ENCODE results near the gene ERO1B.

The ERO1B gene

GRCh38 chr1:236301080-236301957 is 19.6 kb upstream of the ERO1B start:
- no peak for DNase-seq (ENCODE audit: low read depth)
- no peak overlapping the region for H3K4me3 ChIP-seq (ENCODE audit: low read depth, low read length)
- TF ChIP-seq, protein P1, sequence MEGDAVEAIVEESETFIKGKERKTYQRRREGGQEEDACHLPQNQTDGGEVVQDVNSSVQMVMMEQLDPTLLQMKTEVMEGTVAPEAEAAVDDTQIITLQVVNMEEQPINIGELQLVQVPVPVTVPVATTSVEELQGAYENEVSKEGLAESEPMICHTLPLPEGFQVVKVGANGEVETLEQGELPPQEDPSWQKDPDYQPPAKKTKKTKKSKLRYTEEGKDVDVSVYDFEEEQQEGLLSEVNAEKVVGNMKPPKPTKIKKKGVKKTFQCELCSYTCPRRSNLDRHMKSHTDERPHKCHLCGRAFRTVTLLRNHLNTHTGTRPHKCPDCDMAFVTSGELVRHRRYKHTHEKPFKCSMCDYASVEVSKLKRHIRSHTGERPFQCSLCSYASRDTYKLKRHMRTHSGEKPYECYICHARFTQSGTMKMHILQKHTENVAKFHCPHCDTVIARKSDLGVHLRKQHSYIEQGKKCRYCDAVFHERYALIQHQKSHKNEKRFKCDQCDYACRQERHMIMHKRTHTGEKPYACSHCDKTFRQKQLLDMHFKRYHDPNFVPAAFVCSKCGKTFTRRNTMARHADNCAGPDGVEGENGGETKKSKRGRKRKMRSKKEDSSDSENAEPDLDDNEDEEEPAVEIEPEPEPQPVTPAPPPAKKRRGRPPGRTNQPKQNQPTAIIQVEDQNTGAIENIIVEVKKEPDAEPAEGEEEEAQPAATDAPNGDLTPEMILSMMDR (IDR thresholded peaks at IDR 0.05; ENCODE audit: insufficient read depth, low read depth, low read length, missing control alignments), result no peak

DNA sequence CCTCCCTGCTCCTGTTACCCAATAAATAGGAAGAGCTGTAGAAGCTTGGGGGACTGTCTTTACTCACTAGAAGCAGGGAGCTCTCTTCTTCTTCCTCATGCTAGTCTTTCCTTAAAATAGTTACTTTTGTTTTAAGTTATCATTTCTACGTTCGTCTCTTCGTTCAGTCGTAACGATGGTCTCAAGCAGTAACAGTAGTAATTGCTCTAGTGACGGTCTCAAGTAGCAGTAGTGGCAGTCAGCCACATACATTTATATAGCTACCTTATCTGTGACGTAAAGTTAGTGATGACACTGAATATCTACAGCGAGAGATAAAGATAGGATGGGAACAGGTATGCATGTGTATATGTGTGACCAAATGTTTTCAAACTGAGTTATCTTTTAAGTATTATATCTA is 15.4 kb upstream of the ERO1B start:
- H3K4me3 ChIP-seq (ENCODE audit: low read depth, low read length), result no peak overlapping the region
- TF ChIP-seq, protein P1 (IDR thresholded peaks at IDR 0.05; ENCODE audit: insufficient read depth, low read depth, low read length, missing control alignments), result no peak
- DNase-seq (ENCODE audit: low read depth), result no peak

- no peak overlapping the region for H3K4me3 ChIP-seq (ENCODE audit: low read depth, low read length)
- DNase-seq (ENCODE audit: low read depth), result no peak
- TF ChIP-seq, protein P1 (IDR thresholded peaks at IDR 0.05; ENCODE audit: insufficient read depth, low read depth, low read length, missing control alignments), result no peak
Observed at GRCh38 chr1:236292425-236292824, 10.7 kb upstream of the ERO1B start.

- TF ChIP-seq, protein P1 (IDR thresholded peaks at IDR 0.05; ENCODE audit: insufficient read depth, low read depth, low read length, missing control alignments), result no peak
- no peak overlapping the region for H3K4me3 ChIP-seq (ENCODE audit: low read depth, low read length)
Observed at GRCh38 chr1:236289492-236290131, 7.9 kb upstream of the ERO1B start.

GRCh38 chr1:236288620-236288976 is 6.8 kb upstream of the ERO1B start:
- H3K4me3 ChIP-seq (ENCODE audit: low read depth, low read length), result no peak overlapping the region
- no peak for DNase-seq (ENCODE audit: low read depth)
- TF ChIP-seq, protein P1 (IDR thresholded peaks at IDR 0.05; ENCODE audit: insufficient read depth, low read depth, low read length, missing control alignments), result no peak

More at GRCh38 chr1:236289492-236290131, 7.9 kb upstream of the ERO1B start:
- DNase-seq (ENCODE audit: low read depth), result no peak

DNA sequence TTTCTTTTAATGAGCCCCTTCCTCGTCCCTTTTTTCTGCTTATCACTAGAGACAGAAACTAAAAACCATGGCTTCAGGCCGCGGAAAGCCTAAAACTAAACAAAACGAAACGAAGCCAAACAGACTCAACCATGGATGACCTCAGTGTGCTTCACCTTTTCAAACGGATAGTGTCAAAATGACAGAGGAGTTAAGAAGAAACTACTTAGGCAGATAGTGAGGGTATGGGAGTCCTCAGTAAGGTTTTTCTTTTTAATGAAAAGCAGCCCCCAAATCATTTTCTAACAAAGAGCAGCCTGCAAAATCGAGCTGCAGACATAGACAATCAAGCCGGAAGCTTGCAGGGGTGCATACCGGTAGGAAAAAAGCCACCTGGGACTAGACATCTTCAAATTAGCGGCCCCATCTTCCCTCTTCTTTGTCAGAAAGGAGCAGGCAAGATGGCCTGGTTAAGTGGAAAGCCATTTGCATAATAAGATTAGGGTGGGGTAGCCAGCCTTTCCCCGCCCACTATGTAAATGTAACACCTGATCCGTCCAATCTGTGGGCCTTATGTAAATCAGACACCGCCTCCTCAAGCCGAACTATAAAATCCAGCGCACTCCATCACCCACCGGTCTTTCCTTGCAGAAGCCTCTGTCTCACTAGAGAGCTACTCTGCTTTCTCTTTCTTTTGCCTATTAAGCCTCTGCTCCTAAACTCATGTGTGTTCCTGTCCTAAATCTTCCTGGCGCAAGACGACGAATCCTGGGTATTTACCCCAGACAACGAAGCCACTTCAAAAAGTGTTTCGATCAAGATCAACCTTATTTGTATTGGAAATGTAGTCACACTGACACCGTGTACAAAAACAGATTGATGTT is 6.2 kb upstream of the ERO1B start:
- DNase-seq (ENCODE audit: low read depth), result no peak
- H3K4me3 ChIP-seq (ENCODE audit: low read depth, low read length), result no peak overlapping the region
- TF ChIP-seq, protein P1 (IDR thresholded peaks at IDR 0.05; ENCODE audit: insufficient read depth, low read depth, low read length, missing control alignments), result no peak

Data from GM12865 (cell line).